Skin of body (tissue), 2 donors: ENCODE data around the gene GAA. TPM values are rescaled to one million over a fixed set of nuclear protein-coding genes. Genes with fewer than 3 reads are reported as not detected.

Experiments
- DNase-seq: peaks from one replicate; lab custom pipeline; 2025; lab: John Stamatoyannopoulos, UW
- total RNA-seq: library from RNA; depleted of rRNA; stranded (reverse); fragments of >200 nt; gene quantifications from one replicate; pipeline ENCODE4 v1.2.3, GENCODE V29; 2014

GAA gene
- 12.0 TPM for total RNA-seq

DNA sequence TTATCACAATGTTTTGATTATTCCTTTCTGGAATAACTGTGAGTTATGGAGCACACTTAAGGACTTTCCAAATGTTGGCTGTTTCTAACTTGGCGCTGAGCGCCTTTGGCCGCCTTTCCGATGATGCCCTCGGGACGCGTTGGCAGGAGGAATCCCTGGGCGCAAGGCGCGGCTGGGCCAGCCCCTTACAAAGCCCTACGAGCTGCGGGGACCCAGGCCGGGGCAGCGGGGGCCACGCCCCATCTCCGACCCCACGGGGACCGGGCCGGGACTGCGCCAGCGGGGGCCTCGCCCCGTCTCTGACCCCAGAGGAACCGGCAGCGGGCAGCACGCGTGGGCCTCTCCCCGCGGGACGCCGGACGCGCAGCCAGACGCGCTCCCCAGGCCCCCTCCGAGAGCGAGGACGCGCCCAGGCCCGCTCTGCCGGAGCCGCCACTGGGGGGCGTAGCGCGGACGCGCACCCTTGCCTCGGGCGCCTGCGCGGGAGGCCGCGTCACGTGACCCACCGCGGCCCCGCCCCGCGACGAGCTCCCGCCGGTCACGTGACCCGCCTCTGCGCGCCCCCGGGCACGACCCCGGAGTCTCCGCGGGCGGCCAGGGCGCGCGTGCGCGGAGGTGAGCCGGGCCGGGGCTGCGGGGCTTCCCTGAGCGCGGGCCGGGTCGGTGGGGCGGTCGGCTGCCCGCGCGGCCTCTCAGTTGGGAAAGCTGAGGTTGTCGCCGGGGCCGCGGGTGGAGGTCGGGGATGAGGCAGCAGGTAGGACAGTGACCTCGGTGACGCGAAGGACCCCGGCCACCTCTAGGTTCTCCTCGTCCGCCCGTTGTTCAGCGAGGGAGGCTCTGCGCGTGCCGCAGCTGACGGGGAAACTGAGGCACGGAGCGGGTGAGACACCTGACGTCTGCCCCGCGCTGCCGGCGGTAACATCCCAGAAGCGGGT, at the start of gene GAA:
Gene GAA, plus strand, starts transcription at position 571 of the 935 bp plus-strand sequence. CDS start 3,006 bp downstream, outside the sequence.
- DNase-seq: peak; percentile 78

DNA sequence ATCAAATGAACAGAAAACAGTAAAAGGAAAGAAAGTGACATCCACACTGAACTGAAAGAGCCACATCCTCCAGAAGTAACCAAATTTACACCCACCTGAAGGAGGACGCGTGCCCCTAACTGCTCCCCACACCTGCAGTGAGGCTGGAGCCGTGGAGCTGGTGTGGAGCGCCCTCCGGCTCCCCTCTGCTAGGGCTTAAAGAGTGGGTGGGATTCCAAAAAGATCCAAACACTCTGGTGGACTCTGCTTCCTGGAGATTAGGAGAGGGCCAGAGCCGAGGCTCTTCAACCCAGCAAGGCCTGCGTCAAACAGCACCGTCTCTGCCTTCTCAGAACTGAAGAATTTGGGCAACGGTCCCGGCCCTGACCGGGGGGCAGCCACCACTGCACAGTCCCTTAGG, 49.7 kb upstream of the GAA start:
- no peak for DNase-seq

DNA sequence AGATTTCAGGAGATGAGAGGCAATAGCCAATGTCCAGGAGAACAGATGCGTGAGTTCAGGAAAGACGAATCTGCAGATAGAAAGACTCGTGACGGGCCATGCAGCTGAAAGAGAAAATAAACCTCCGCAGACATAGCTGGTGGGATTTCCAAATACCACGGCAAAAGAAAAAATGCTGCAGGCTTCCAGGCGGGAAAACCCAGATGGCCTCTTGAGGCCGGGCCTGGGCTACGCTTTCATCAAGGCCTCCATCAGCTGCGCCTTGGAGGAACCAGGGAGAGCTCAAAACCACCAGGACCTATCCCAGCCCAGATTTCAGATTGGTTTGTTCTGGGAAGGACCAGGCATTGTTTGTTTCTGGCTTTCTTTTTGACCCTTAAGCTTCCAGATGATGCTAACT, 48.3 kb upstream of the GAA start:
- DNase-seq: no peak

DNA sequence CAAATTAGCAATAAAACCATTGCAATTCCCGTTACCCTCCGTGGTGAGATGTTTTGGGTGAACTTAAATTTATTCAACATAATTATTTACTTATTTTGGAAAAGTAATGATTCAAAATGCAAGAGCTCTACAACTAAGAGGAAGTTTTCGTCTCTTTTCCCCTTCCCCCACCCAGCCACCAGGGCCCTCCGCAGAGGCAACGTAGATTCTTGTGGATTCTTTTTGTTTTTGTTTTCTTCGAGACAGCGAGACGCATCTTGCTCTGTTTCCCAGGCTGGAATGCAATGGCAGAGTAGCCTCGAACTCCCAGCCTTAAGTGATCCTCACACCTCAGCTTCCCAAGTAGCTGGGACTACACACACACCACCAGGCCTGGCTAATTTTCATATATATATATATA, 45.8 kb upstream of the GAA start:
- no peak for DNase-seq

DNA sequence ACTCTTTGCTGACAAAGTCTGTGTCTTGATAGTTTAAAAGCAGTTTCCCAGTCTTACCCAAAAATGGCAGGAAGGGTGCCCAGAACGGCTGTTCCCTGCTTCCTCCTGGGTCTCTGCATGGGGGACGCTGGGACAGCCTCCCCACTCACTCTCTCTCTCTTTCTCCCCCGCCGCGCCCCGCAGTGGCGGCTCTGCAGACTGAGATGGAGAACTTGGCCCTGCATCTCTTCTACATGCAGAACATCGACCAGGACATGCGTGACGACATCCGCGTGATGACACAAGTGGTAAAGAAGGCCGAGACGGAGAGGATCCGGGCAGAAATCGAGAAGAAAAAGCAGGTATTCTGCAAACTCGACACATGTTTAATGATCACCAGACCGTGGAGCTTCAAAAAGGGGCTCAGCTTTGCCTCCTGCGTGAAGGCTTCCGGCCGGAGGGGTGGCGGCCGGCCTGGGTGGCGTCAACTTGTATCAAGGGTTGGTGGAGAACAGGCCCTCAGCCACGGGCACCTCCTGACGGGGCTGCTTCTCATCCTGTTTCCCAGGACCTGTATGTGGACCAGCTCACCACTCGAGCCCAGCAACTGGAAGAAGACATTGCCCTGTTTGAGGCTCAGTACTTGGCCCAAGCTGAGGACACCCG, 42.9 kb upstream of the GAA start:
- DNase-seq: no peak

DNA sequence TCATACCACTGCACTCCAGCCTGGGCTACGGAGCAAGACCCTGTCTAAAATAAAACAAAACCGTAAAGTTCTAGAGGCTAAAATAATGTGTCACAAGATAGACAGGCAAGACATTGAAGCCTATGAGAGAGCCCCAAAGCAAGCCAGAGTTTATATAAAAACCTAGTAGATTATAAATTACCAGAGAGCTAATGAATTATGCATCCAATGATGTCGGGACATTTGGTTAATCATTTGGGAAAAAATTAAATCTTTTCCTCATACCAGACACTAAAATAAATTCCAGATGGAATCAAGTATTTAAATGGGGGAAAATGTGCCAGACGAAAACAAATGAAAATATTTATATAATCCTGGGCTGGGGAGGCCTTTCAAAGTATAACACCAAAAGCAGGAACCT, 40.7 kb upstream of the GAA start:
- DNase-seq: no peak

DNA sequence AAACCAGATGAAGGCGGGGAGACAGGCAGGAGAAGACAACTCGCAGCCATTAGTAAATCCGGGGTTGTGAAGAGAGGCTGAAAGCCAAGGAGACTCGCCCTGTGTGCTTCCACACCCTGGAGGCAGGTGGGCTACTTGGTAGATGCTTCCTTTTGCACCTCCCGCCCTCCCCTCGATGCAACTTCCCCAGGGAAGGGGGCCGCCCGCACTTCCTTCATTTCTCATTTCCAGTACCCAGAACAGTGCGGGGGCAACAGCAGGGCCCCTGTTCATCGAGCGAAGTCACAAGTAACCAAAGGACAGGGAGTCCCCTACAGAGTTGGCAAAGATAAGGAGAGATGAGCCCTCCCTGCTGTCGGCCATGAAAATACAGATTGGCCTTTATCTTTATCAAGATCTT, 40.0 kb upstream of the GAA start:
- no peak for DNase-seq

DNA sequence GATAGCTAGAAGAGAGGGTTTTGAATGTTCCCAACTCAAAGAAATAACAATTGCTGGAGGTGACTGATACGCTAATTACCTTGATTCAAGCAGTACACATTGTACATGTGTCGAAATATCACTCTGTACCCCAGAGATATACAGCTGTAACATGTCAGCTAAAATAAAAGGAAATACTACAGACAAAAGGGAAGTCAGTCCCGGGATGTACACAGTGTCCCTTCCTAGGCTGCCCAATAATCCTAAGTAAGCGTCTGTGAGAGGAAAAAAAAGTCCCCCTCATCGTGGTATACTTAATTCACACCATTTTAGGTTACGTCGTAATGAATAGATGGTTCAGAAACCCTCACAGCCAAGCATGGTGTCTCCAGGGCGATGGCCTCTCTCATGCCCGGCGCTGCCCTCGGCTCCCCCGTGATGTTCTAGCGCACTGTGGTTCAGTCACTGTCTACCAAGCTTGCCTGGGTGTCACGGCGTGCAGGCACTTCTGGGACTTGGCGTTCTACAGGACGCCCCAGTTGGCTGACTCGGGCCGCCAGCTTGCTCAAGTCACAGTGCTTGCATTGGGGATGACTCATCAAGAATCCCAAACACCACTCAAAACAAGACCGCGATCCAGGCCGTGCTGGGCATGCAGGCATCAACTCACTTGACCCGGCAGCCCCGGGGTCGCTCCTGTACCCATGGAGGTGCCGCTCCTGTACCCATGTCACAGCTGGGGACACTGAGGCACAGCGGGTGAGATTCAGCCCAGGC, 37.4 kb upstream of the GAA start:
- no peak for DNase-seq

DNA sequence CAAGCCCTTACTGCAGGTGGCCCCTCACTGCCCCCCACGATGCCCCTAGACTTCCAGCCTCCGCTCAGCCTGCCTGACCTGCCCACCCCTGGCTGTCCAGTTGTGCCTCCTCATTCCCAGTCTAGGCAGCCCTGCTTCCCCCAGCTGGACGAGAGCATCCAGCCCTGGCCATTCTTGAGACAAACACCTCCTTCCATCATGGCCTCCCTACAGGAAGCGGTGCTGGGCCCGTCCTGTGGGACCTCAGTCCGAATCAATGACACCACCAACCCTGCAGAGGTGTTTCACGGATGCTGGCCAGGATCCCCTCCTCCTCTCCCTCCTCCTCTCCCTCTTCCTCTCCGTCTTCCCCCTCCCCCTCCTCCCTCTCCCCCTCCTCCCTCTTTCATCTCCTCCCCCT, 36.7 kb upstream of the GAA start:
- DNase-seq: no peak

DNA sequence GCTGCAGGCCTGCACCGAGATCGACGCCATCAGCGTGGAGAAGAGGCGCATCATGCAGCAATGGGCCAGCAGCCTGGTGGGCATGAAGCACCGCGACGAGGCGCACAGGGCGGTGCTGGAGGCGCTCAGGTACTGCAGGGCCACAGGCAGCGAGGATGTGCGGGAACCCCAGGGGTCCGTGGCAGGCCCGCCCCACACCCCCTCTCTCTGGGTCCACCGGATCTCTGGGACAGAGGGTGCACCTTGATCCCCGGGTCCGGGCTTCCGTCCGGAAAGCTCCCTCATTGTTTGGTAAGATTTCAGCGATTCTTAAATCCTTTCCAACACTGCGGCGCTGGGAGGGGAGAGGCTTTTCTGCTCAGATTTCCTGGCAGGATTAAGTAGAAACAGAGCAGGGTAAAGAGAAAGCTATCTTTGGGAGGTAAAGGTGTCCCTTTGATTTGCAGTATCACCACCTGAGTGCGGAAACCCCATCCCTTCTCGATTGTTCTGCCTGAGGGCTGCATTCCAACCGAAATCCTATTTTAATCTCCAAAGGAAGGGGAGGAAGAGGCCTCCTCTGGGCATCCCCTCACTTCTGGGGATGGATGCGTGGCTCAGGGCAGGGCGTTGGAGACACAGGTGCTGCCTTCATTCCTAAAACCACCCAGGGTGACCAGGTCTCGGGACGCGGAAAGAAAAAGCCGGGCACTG, 35.8 kb upstream of the GAA start:
- no peak for DNase-seq

DNA sequence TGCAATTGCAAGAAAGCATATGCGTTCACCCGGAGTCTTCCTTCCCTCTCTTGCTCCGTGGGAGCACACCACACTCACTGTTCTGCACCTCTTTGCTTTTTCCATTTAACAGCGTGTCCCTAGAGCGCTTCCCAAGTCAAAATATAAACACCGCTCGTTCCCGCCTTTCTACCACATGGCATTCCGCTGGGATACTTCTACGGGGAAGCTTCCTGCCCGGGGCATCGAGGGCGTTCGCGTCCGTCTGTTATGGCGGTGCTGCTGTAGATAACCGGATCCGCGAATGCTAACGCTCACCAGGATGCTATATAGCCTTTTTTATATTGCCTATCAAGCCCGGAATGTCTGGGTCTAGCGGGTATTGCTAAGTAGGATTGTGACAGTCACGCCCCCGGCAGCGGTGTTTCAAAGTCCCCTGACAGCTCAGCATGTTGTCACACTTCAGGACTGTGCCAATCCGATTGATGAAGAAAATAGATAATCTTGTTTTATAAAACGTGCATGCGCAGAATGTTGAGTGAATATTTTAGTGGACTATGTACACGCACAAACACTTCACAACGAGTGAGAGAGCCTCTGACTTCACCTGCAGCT, 33.9 kb upstream of the GAA start:
- no peak for DNase-seq

DNA sequence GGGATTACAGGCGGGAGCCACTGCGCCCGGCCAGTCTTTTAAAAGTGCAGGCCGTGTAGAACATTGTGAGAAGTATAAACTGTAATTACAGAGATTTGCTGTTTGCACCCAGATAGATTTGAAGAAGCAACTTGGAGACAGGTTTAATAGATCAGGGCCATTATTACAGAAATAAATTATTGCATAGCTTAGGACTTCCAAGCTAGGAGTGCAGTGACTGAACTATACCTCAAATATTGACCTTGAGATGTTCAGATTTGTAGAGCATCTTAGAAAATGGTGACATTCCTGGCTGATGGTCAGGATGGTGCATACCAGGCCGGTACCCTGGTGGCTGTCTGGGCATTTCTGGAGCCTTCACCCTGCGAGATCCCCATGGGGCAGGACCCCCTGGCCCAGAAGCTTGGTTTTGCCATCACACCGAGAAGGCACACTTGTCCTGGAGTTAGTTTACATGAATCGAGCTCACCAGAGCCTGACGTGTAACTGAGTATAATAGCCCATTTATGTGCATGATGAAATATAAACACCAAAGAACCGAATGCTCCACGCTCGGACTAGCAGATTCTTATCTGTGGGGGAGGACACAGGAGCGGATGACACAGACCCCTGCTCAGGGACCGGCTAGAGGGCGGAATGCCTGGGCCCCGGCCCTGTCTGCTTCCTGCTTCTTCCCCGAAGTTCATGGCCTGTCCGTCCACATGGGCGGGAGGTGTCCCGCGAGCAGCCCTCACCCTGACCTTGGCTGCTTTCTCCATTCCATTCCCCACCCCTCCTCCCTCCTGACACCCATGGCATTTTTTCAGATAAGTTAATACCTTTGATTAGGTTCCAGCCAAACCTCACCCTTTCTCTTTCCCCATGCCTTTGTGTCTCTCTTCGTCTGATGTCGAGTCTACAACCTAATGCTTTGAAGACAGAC, 32.8 kb upstream of the GAA start:
- DNase-seq: no peak

DNA sequence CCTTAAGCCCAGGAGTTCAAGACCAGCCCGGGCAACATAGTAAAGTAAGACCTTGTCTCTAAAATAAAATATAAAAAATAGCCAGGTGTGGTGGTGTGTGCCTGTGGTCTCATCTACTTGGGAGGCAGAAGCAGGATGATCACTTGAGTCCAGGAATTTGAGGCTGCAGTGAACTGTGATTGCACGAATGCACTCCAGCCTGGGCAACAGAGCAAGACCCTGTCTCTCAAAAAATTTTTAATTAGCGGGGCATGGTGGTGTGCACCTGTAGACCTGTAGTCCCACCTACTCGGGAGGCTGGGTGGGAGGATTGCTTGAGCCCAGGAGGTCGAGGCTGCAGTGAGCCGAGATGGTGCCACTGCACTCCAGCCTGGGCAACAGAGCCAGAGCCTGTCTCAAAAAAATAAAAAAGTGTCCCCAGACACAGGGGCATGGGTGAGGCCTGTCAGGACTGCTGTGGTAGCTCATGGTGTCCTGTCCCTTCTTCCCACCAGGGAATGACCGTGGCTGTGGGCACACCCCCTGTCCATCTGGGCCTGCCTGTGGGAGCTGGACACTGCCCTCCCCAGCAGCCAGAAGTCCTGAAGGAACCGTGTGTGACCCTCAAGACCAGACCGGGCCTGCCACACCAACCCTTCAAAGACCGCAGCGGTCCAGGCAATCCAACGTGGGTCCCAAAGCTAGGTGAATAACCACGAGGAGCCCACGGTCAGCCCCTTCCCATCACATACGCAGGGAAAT, 30.8 kb upstream of the GAA start:
- no peak for DNase-seq

DNA sequence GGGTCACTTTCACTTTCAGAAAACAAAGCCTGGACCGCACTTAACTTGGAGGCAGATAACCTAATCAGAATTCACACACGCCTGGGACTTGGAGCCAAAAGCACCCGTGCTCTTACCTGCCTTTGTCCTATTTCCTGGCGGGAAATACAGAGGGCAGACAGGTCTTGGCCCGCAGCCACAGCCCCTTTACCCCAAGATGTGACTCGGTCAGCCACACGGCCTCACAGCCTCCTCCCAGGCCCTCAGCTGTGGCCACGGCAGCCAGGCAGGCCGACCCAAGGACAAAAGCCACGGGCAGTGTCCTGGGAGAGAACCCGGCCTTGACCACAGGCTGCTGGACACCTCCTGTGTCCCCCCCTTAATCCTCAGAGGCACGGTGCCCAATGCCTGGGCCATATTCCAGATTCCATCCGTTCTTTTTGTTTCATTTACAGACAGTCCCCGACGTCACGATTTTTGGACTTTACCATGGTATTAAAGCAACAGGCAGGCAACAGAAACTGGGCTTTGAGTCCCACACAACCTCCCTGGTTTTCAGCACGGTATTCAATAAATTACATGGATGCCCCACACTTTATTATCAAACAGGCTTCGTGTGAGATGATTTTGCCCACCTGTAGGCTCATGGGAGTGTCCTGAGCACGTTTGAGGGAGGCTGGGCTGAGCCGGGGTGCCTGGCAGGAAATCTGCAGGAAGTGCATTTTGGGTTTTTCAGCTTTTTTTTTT, 30.1 kb upstream of the GAA start:
- no peak for DNase-seq

DNA sequence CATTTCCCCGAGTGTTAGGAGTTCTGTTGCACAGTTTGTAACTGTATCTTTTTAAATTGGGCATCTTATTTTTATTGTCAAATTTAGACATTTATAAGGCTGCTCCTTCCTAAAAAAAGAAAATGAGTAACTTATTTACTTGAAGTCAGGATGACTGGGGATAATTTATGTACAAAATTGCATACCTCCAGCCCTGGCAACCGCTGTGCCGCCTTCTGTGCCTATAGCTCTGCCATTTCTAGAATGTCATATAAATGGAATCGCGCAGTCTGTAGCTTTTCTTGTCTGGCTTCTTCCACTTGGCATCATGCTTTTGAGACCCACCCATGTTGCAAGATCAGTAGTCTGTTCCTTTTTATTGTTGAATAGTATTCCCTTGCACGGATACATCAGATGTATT, 29.0 kb upstream of the GAA start:
- DNase-seq: no peak

DNA sequence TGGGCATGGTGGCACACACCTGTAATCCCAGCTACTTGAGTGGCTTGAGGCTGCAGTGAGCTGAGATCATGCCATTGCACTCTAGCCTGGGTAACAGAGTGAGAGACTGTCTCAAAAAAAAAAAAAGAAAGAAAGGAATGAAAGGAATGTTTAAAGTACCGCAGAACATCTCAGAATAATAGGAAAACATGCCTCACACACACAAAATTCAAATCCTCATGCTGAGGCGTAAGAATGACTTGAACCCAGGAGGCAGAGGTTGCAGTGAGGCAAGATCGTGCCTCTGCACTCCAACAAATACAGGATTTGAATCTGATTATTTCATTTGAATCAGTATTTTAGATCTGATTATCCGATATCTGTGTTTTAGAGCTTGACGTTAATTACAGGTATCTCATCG, 21.3 kb upstream of the GAA start:
- DNase-seq: no peak

DNA sequence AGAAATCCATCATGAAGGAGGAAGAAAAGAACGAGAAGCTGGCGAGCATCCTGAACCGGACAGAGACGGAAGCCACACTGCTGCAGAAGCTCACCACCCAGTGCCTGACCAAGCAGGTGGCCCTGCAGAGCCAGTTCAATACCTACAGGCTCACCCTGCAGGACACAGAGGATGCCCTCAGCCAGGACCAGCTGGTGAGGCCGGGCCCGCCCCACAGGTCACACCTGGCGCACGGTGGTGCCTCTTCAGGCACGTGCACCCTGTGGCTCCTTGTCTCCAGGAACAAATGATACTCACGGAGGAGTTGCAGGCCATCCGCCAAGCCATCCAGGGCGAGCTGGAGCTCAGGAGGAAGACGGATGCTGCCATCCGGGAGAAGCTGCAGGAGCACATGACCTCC, 19.8 kb upstream of the GAA start:
- no peak for DNase-seq

DNA sequence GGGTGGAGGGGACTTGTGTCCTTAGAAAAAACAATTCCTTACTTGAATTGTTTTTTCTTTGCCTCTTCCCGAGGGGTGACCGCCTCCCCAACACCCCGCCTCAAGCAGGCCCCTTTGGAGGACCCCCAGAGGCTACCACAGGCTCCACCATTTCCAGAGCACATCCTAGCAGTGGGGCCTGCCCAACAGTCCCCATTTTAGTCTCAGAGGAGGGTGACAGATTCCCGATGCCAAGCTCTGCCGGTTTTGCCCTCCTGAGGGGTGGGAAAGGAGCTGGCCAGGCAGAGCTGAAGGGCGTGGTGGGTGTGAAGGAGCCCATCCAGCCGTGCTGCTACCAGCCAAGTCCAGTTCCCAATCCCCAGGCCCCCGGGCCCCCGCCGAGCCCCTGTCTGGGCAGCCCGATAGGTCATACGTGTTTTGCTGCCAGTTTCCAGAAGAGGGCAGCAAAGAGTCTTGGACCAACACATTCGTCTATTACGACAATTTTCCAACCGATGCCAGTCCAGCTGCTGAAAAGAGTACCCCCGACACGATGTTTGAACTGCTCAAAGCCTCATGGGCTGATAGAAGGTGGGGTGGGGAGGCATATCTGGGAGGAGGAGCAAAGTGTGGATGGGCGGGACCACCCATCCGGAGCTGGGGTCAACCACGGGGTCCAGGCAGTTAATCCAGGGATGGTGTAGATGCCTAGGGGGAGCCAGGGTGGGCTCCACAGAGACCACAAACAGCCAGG, 18.8 kb upstream of the GAA start:
- DNase-seq: peak; percentile 52
